ENCODE measurements around the gene ELMO2.
"Not testable (repeated sequence)": the region's sequence is repeated elsewhere in the genome, so short reads cannot be mapped to it uniquely, and the experiment has no call there.

Gene ELMO2

DNA sequence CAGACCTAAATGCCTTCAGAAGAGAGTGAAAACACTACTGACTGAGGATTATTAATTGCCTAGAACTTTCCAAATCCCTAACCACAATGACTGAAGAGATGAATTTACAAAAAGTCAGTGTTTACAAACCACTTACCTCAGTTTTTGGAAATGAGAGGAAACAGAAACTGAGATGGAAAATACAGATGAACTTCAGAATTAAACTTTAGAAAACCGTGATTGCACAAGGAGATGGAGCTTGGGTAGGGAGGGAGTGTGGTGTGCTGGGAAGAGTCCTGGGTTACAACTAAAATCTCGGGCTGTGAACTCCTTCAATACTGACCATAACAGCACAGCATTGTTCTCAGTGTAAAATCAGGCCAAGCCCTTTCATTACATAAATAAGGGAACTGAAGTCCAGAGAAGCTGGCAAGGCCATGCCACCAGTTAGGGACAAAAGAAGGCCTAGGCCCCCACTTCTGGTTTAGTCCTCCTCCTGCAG, 4.0 kb downstream of the ELMO2 start:
- no peak for DNase-seq

- no peak for DNase-seq
These were observed 4.9 kb downstream of the ELMO2 start for GRCh38 chr20:46401478-46401860.

DNA sequence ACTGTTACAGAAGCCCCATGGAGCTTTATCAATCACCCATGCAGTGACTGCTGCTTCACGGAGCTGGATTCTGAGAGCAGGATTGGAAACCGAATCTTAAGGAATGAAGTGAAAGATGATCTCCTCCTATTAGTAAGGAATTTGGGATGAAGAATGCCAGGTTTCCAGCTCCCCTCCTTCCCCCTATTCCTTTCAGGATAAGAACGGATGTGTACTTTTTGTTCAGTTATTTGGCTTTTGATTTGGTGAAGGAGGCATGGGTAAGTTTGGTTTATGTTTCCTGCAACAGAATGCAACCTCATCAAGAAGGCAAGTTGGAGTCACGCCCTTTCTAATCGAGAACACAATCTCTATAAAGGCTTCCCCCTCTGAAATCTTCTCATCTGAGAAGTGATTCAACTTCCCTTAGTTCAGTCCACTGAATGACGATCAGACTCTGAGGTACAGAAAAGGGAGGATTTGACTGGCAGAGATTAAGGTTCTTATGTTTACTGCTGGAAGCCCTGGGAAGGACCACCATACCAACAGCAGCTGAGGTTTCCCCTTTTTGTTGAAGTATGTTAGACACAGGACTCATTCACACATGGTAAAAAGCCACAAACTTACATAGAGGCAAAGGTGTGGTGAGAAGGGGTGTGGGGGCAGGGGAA, 5.5 kb downstream of the ELMO2 start:
- DNase-seq, result no peak

DNA sequence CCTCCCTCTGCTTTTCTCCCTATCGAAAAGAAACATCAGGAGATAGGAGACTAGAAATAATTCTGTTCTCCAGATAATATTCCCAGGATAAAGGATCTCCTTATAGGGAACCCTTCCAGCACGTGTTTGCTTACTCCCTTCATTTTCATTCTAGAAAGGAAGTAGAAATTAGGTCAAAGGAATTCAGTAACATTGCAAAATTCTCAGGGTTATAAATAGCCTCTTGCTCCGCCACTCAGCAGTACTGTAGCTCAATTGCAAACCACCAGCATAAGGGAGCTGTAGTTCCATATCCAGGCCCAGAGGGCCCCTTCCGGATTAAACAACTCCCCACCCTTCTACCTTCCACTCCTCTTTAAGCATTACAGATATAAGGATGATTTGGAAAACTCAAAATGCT, 6.2 kb downstream of the ELMO2 start:
- DNase-seq, result no peak

- DNase-seq, result no peak
These were observed 7.0 kb downstream of the ELMO2 start for GRCh38 chr20:46399401-46399800.

GRCh38 chr20:46398963-46399362, 7.5 kb downstream of the ELMO2 start:
- DNase-seq, result no peak

- DNase-seq, result no peak
These were observed 10.2 kb downstream of the ELMO2 start for GRCh38 chr20:46396052-46396740.

- no peak for DNase-seq
These were observed 11.3 kb downstream of the ELMO2 start for GRCh38 chr20:46394872-46395760.

DNA sequence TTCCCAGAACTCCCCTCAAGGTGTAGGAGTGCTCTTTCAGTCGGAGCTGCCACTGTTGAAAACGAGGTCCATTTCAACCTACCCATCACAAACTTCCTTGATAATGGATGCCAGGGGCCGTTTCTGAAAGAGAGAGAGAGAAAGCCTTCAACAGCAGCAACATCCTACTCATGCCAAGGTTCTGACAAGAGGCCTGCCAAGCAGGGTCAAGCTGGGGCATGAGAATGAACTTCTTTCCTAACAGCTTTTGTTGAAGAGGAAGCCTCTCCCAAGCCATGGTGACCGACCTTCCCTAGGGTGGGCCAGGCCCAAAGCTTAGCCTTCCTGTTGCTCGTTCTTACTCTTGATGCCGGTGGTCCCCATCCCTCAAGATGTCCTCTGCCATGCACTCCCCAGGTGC, 12.4 kb downstream of the ELMO2 start:
- DNase-seq, result no peak

DNA sequence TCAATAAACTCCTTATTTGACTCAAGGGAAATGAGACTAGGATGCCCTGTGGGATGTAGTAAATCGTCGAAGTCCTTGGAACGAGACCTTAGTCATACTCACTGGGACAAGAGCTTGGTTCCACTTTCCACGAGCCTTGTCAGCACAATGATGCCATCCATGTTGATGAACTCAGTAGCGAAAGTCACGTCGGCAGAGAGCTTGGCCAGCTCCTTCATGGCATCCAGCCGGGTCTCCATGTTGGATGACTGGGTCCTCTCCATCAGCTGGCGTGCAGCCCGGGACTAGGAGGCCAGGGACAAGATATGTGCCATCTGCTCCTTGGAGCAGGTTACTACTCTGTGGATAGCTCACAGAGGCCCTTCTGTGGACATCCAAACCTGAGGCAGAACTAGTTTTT, 17.5 kb downstream of the ELMO2 start:
- no peak for DNase-seq

GRCh38 chr20:46388201-46388836, 18.1 kb downstream of the ELMO2 start:
- no peak for DNase-seq

GRCh38 chr20:46387054-46387453, 19.4 kb downstream of the ELMO2 start:
- DNase-seq, result not testable (repeated sequence)

GRCh38 chr20:46378412-46379009, 27.9 kb downstream of the ELMO2 start:
- no peak for DNase-seq

DNA sequence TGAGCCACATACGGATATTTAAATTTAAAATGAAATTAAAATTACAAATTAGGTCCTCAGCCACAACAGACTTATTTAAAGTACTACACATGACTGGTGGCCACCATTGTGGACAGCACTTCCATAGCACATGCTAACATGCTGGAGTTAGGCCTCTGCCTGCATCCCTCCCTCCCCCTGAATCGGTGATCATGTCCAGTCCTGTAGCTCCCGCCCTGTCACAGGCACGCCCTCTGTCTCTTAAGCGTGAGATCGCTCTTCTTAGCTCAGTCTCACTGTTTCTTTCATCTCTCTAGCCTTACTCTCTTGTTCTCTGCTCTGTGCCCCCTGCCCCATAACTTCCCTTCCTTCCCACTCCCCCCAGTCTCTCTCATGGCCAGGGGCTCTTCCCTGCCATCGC, 28.9 kb downstream of the ELMO2 start:
- DNase-seq, result no peak

- no peak for DNase-seq
These were observed 30.1 kb downstream of the ELMO2 start for GRCh38 chr20:46376196-46376785.

DNA sequence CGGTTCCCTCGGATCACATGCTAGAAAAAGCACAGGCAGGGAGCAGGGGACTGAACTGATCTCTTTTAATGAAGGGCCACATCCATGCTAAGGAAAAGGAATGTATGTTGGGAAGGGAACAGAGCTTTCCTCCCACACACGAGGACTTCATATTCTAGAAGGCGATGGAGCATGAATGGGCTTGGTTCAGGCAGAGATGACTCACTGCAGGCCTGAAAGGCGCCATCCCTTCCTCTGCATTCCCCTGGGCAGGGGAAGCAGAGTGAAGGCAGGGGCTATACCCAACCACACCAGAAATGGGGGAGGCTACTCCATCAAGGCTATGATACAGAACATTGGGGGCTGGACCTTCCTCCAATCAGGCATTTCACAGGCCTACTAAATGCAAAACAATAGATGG, 30.6 kb downstream of the ELMO2 start:
- DNase-seq, result no peak

GRCh38 chr20:46374383-46374782, 32.0 kb downstream of the ELMO2 start:
- no peak for DNase-seq

GRCh38 chr20:46371656-46372055, 34.8 kb downstream of the ELMO2 start:
- DNase-seq, result no peak

DNA sequence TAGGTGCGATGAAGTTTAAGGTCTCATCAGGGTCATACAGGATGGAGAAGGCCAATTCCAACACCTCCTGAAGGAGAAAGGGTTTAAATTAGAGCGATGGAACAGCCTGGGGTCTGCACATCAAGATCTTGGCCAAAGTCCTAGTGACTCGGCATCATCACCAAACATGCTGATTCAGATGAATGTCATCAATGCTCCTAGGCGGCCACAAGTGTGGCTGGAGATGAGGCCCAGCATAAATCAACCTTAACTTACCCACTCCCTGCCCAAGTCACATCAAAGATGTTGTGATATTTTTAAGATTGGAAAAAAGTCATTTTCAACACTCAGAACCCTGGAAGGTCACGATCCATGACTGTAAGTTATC, 37.5 kb downstream of the ELMO2 start:
- DNase-seq, result no peak

GRCh38 chr20:46367967-46368901, 38.2 kb downstream of the ELMO2 start:
- DNase-seq, result no peak

DNA sequence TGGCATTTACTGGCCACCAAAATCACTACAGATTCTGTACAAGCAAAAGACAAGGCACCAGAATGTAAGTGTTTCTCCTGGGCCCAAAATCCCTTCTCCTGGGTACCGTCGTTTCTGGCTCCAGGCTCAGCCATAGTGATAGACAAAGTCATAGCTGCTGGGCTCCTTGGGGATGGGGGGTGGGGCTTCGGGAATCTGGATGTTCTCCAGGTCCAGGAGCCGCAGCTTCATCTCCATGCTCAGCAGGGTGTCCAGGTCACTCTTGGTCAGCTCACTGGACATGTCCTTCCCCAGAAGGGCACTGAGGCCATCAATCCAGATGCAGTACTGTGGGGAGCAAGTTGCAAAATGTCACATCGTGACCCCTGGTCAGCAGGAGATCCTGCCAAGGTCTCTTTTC, 39.2 kb downstream of the ELMO2 start:
- no peak for DNase-seq

Measured in NCI-H774 (cell line).